DND-41 (cell line): ENCODE data around the gene RPS15.

Experiments used
- ATAC-seq: fragments of 200-7000 bp; cut with Tn5 transposase; 3 replicates; pipeline ENCODE4 v1.9.1; 2021; ENCODE audit warnings: low read depth; ENCODE audit not compliant: insufficient read depth
- DNase-seq: peaks from one replicate; pipeline ENCODE4 v3.0.0-alpha.2; 2020
- H2AFZ ChIP-seq: 2 replicates; pipeline ENCODE4 v1.6.0; 2012; ENCODE audit warnings: low read depth, low read length
- H3K27ac ChIP-seq: 2 replicates; pipeline ENCODE4 v1.5.1; 2012; ENCODE audit warnings: low read length, inconsistent platforms
- H3K27me3 ChIP-seq: fragments of 200-600 bp; sonication (generic); 2 replicates; pipeline ENCODE4 v1.6.0; 2012; ENCODE audit warnings: low read length, mild to moderate bottlenecking, inconsistent platforms; ENCODE audit not compliant: insufficient read depth, poor library complexity
- H3K36me3 ChIP-seq: 2 replicates; pipeline ENCODE4 v1.5.1; 2012; ENCODE audit warnings: low read length, inconsistent platforms; ENCODE audit not compliant: insufficient read depth
- H3K4me1 ChIP-seq: 2 replicates; pipeline ENCODE4 v1.5.1; 2012; ENCODE audit warnings: mild to moderate bottlenecking, low read length; ENCODE audit not compliant: insufficient read depth
- H3K4me2 ChIP-seq: 2 replicates; pipeline ENCODE4 v1.6.0; 2012; ENCODE audit warnings: mild to moderate bottlenecking, moderate library complexity, low read length, inconsistent platforms; ENCODE audit not compliant: insufficient read depth
- H3K4me3 ChIP-seq, 2 experiments: fragments of 200-600 bp in 1 of 2; shearing (Covaris generic) in 1 of 2; 2 replicates each; pipeline ENCODE4 v1.5.1; 2012 to 2016; ENCODE audit warnings: inconsistent platforms in 2 of 2, low read length in 2 of 2, mild to moderate bottlenecking in 2 of 2, low read depth in 1 of 2, moderate library complexity in 1 of 2
- H3K79me2 ChIP-seq: 2 replicates; pipeline ENCODE4 v1.6.0; 2012; ENCODE audit warnings: low read length, inconsistent platforms; ENCODE audit not compliant: insufficient read depth
- H3K9ac ChIP-seq: 2 replicates; pipeline ENCODE4 v1.6.0; 2012; ENCODE audit warnings: low read depth, mild to moderate bottlenecking, inconsistent platforms, low read length, moderate library complexity
- H3K9me3 ChIP-seq: 2 replicates; pipeline ENCODE4 v1.5.1; 2012; ENCODE audit warnings: low read length, moderate library complexity, mild to moderate bottlenecking, inconsistent platforms; ENCODE audit not compliant: insufficient read depth, severe bottlenecking
- H4K20me1 ChIP-seq: 2 replicates; pipeline ENCODE4 v1.6.0; 2012; ENCODE audit warnings: low read length; ENCODE audit not compliant: insufficient read depth
- EZH2 ChIP-seq: IDR thresholded peaks from 3 replicates; pipeline ENCODE4 v1.6.1; 2012; ENCODE audit warnings: borderline replicate concordance, low read depth, mild to moderate bottlenecking, moderate library complexity, low read length, inconsistent platforms; ENCODE audit not compliant: severe bottlenecking
- TF ChIP-seq, protein P1 (sequence below): IDR thresholded peaks from 2 replicates; pipeline ENCODE4 v1.5.1; 2012; ENCODE audit warnings: borderline replicate concordance, low read length, moderate library complexity, mild to moderate bottlenecking; ENCODE audit not compliant: poor library complexity, severe bottlenecking; ENCODE audit errors: extremely low read depth

Gene RPS15

DNA sequence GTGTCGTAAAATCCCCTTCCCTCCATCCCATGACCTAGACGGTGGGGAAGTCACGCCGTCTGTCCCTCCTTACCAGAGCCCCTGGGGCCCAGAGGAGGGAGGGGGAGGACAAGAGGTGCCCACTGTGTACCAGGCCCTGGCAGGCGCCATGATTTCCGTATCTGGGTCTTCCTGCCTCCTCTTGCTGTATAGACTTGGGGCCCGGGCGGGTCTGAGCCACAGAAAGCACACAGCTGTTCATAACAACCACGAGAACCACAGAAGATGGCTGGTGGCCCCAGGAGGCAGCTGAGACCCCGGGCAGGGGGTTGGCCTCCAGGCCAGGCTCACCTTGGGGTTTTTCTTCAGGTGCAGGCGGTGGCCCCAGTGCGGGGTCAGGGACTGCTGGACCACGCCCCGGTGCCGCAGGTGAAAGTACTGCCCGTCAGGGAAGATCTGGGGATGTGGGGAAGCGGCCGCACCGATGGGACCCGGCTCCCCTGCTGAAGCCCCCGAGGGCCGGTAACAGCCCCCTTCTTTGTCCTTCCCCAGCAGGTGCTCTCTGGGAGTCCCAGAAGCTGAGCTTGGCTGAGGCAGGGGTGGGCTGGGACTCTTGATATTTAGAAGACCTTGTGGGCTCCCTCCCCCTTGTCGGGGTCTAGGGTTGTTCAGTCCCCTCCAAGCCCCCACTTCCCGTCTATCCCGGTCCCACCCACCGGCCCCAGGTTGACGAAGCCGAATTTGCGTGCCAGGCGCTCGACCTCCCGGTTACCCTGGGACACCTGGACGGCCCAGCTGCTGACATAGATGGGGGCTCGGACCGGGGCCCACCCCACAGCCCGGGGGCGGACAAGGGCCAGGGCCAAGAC, 51.5 kb downstream of the RPS15 start:
- peaks cover 29% of the 10 kb centered on the region for H3K4me1 ChIP-seq
- TF ChIP-seq EZH2 = no peak
- TF ChIP-seq, protein P1, sequence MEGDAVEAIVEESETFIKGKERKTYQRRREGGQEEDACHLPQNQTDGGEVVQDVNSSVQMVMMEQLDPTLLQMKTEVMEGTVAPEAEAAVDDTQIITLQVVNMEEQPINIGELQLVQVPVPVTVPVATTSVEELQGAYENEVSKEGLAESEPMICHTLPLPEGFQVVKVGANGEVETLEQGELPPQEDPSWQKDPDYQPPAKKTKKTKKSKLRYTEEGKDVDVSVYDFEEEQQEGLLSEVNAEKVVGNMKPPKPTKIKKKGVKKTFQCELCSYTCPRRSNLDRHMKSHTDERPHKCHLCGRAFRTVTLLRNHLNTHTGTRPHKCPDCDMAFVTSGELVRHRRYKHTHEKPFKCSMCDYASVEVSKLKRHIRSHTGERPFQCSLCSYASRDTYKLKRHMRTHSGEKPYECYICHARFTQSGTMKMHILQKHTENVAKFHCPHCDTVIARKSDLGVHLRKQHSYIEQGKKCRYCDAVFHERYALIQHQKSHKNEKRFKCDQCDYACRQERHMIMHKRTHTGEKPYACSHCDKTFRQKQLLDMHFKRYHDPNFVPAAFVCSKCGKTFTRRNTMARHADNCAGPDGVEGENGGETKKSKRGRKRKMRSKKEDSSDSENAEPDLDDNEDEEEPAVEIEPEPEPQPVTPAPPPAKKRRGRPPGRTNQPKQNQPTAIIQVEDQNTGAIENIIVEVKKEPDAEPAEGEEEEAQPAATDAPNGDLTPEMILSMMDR = no peak
- no peaks in the 10 kb centered on the region for H3K9me3 ChIP-seq
- ATAC-seq (peak; percentile 16), DNase-seq (peak; percentile 71)
- H3K79me2 ChIP-seq = no peaks in the 10 kb centered on the region
- peak overlapping the region; percentile 43 to 61; a peak in 3 of 4 replicates for H3K4me3 ChIP-seq
- H3K27me3 ChIP-seq = no peaks in the 10 kb centered on the region
- H3K4me2 ChIP-seq = peak overlapping the region; percentile 85
- no peaks in the 10 kb centered on the region for H3K36me3 ChIP-seq
- H2AFZ ChIP-seq = peak overlapping the region; percentile 78
- H3K9ac ChIP-seq = peak overlapping the region; percentile 71
- H4K20me1 ChIP-seq = no peaks in the 10 kb centered on the region
- H3K27ac ChIP-seq = peak overlapping the region; percentile 77
